HCT116 (cell line): ENCODE data around the gene RAD51C. TPM values are rescaled to one million over a fixed set of nuclear protein-coding genes. Genes with fewer than 3 reads are reported as not detected.

Experiments used
- ATAC-seq: fragments of 200-7000 bp; cut with Tn5 transposase; 2 replicates; pipeline ENCODE4 v1.9.1; 2020; ENCODE audit warnings: mild to moderate bottlenecking, moderate library complexity
- BruUV-seq: library from RNA; stranded (reverse); fragments of 400-500 nt; replicated peaks from 2 replicates; lab custom pipeline; 2021; lab: Mats Ljungman, UMichigan
- CTCF ChIA-PET: fragments of 300-600 bp; sonication (Branson Sonifier 250); formaldehyde crosslinking; loops from one replicate; lab custom pipeline; 2021; ENCODE audit warnings: antibody characterized with exemption; lab: Charles Lee
- POLR2A ChIA-PET: fragments of 300-600, 350-600 bp; sonication (Branson Sonifier 250); formaldehyde crosslinking; loops from one replicate; lab custom pipeline; 2021; ENCODE audit warnings: antibody characterized with exemption; lab: Charles Lee
- RAD21 ChIA-PET, 2 experiments: fragments of 300-600 bp; sonication (Branson Sonifier 250); formaldehyde crosslinking; loops; one replicate each; lab custom pipeline; 2023; ENCODE audit warnings: low total read pairs in 2 of 2; ENCODE audit not compliant: uncharacterized antibody in 2 of 2, unreplicated experiment in 2 of 2, low non-redundant PET in 1 of 2; lab: Charles Lee
- DNase-seq: peaks from one replicate; pipeline ENCODE4 v3.0.0-alpha.2; 2010; ENCODE audit warnings: low read depth, low spot score
- H2AFZ ChIP-seq: fragments of 200-600 bp; shearing (Covaris generic), sonication (generic); 2 replicates; pipeline ENCODE4 v1.6.1; 2017; ENCODE audit warnings: low read depth, mixed run types, mixed read lengths, antibody characterized with exemption, low read length; ENCODE audit not compliant: poor library complexity, severe bottlenecking
- H3K27ac ChIP-seq: 2 replicates; pipeline ENCODE4 v1.5.1; 2012; ENCODE audit warnings: low read depth, low read length
- H3K27me3 ChIP-seq: fragments of 200-600 bp; sonication (generic); 2 replicates; pipeline ENCODE4 v1.6.1; 2016; ENCODE audit warnings: mixed run types, low read length, mixed read lengths; ENCODE audit not compliant: insufficient read depth
- H3K36me3 ChIP-seq, 2 experiments: fragments of 200-500 bp in 1 of 2; fragments of 200-600 bp in 1 of 2; sonication (Bioruptor generic) in 1 of 2; sonication (generic) in 1 of 2; 2 replicates each; pipeline versions ENCODE4 v1.5.1 to v1.6.1; 2014 to 2016; ENCODE audit warnings: low read length in 2 of 2, inconsistent platforms in 1 of 2, mixed read lengths in 1 of 2, mixed run types in 1 of 2; ENCODE audit not compliant: insufficient read depth in 2 of 2, control insufficient read depth in 1 of 2
- H3K4me1 ChIP-seq, 2 experiments: fragments of 200-600 bp in 1 of 2; sonication (generic) in 1 of 2; 2 replicates each; pipeline versions ENCODE4 v1.5.1 to v1.6.1; 2012 to 2017; ENCODE audit warnings: low read length in 2 of 2, inconsistent platforms in 1 of 2, mild to moderate bottlenecking in 1 of 2, mixed read lengths in 1 of 2, mixed run types in 1 of 2, moderate library complexity in 1 of 2; ENCODE audit not compliant: insufficient read depth in 2 of 2, control insufficient read depth in 1 of 2
- H3K4me2 ChIP-seq: fragments of 200-600 bp; sonication (generic); 2 replicates; pipeline ENCODE4 v1.6.1; 2017; ENCODE audit warnings: mixed run types, low read length, mixed read lengths
- H3K4me3 ChIP-seq, 2 experiments: fragments of 200-600 bp in 1 of 2; sonication (generic) in 1 of 2; replicated peaks in 1 of 2; 2 replicates each; pipeline ENCODE4 v1.5.1; 2011 to 2016; ENCODE audit warnings: low read length in 2 of 2, control low read depth in 1 of 2, low read depth in 1 of 2, mild to moderate bottlenecking in 1 of 2, mixed read lengths in 1 of 2, mixed run types in 1 of 2
- H3K79me2 ChIP-seq: fragments of 200-600 bp; sonication (generic); 2 replicates; pipeline ENCODE4 v1.6.1; 2017; ENCODE audit warnings: mild to moderate bottlenecking, mixed run types, low read length, moderate library complexity, mixed read lengths; ENCODE audit not compliant: insufficient read depth
- H3K9ac ChIP-seq: fragments of 200-600 bp; sonication (generic); 2 replicates; pipeline ENCODE4 v1.6.1; 2016; ENCODE audit warnings: low read length, mixed read lengths
- H3K9me2 ChIP-seq: fragments of 200-600 bp; sonication (generic), shearing (Covaris generic); 2 replicates; pipeline ENCODE4 v1.6.1; 2017; ENCODE audit warnings: mixed run types, mild to moderate bottlenecking, moderate library complexity; ENCODE audit not compliant: insufficient read depth
- H3K9me3 ChIP-seq, 2 experiments: fragments of 200-500 bp in 1 of 2; fragments of 200-600 bp in 1 of 2; sonication (Bioruptor generic) in 1 of 2; sonication (generic) in 1 of 2; 2 replicates each; pipeline ENCODE4 v1.6.1; 2014 to 2017; ENCODE audit warnings: low read length in 2 of 2, mixed read lengths in 2 of 2, inconsistent platforms in 1 of 2, low read depth in 1 of 2, mild to moderate bottlenecking in 1 of 2, mixed run types in 1 of 2, moderate library complexity in 1 of 2; ENCODE audit not compliant: control insufficient read depth in 1 of 2, insufficient read depth in 1 of 2
- H4K20me1 ChIP-seq: fragments of 200-600 bp; sonication (generic), shearing (Covaris generic); 2 replicates; pipeline ENCODE4 v1.6.1; 2017; ENCODE audit warnings: mixed run types, mild to moderate bottlenecking, moderate library complexity; ENCODE audit not compliant: insufficient read depth
- ATF3 ChIP-seq: IDR thresholded peaks from 2 replicates; pipeline ENCODE4 v1.6.1; 2012
- CBX3 ChIP-seq: IDR thresholded peaks from 2 replicates; pipeline ENCODE4 v1.6.1; 2012; ENCODE audit warnings: low read depth
- CEBPB ChIP-seq: IDR thresholded peaks from 2 replicates; pipeline ENCODE4 v1.6.1; 2012; ENCODE audit warnings: low read depth
- EGR1 ChIP-seq: IDR thresholded peaks from 2 replicates; pipeline ENCODE4 v1.6.1; 2012; ENCODE audit warnings: low read depth
- EZH2phosphoT487 ChIP-seq: fragments of 200-600 bp; IDR thresholded peaks from 2 replicates; pipeline ENCODE4 v1.6.1; 2018; ENCODE audit warnings: antibody characterized with exemption, borderline replicate concordance
- RAD21 ChIP-seq: IDR thresholded peaks from 2 replicates; pipeline ENCODE4 v1.6.1; 2012; ENCODE audit warnings: low read depth, mild to moderate bottlenecking
- REST ChIP-seq: IDR thresholded peaks from 2 replicates; pipeline ENCODE4 v1.6.1; 2012; ENCODE audit warnings: low read depth
- SIN3A ChIP-seq: IDR thresholded peaks from 2 replicates; pipeline ENCODE4 v1.6.1; 2012; ENCODE audit warnings: low read depth
- SP1 ChIP-seq: IDR thresholded peaks from 2 replicates; pipeline ENCODE4 v1.6.1; 2012; ENCODE audit warnings: low read depth
- SRF ChIP-seq: IDR thresholded peaks from 2 replicates; pipeline ENCODE4 v1.6.1; 2012; ENCODE audit warnings: low read depth
- TCF7L2 ChIP-seq: IDR thresholded peaks from 2 replicates; pipeline ENCODE4 v1.7.0; 2011; ENCODE audit warnings: borderline replicate concordance, inconsistent platforms; ENCODE audit not compliant: insufficient read depth, insufficient read length; ENCODE audit errors: extremely low read depth
- YY1 ChIP-seq: IDR thresholded peaks from 2 replicates; pipeline ENCODE4 v1.6.1; 2011; ENCODE audit warnings: low read length, low read depth, moderate library complexity, mild to moderate bottlenecking; ENCODE audit not compliant: insufficient replicate concordance; ENCODE audit errors: extremely low read depth
- intact Hi-C: fragments of 100-400 bp; cut with micrococcal nuclease; formaldehyde crosslinking; loops from 2 replicates; pipeline ENCODE4 v1.10.0; 2022
- total RNA-seq: library from RNA; stranded (reverse); gene quantifications from one replicate; pipeline ENCODE4 v1.2.1, GENCODE V29; 2021; ENCODE audit not compliant: unreplicated experiment

Gene RAD51C
- total RNA-seq, 1 experiment from 2014 or later = 94.9 TPM

GRCh38 chr17:58779446-58779845, 87.0 kb downstream of the RAD51C start:
- TF ChIP-seq YY1 = no peak
- TF ChIP-seq RAD21 = no peak
- TF ChIP-seq ATF3 = no peak
- no peak for TF ChIP-seq SIN3A
- TF ChIP-seq EGR1 = no peak
- no peak for TF ChIP-seq SRF
- TF ChIP-seq TCF7L2 = no peak
- no peak for TF ChIP-seq REST
- TF ChIP-seq EZH2phosphoT487 = no peak
- no peak for TF ChIP-seq SP1
- no peak for TF ChIP-seq CEBPB
- no peak for TF ChIP-seq CBX3
- TF ChIP-seq, all 23 proteins: peak for 0
- ChIA-PET POLR2A (no interaction called here), RAD21 (no interaction called here), CTCF (no interaction called here)
- Histone ChIP-seq H3K4me2 (no peak overlapping the region), H3K4me1 (peaks cover 0 to 3% of the 10 kb centered on the region in 2 experiments; a peak in 1 of 4 replicates), H3K27me3 (no peaks in the 10 kb centered on the region), H3K4me3 (no peak overlapping the region), H2AFZ (peak overlapping the region; percentile 32), H3K36me3 (no peaks in the 10 kb centered on the region), H4K20me1 (no peaks in the 10 kb centered on the region), H3K79me2 (no peaks in the 10 kb centered on the region), H3K27ac (no peak overlapping the region), H3K9me3 (no peaks in the 10 kb centered on the region; a peak in 1 of 4 replicates), H3K9me2 (no peaks in the 10 kb centered on the region; the same call in 1 of the 2 replicates), H3K9ac (no peak overlapping the region)
- no TSS peak for BruUV-seq
- intact Hi-C loops = no loop called here
- ATAC-seq = no peak
- DNase-seq = no peak
